Trophoblast cell (in vitro differentiated cells and primary cell): ENCODE results near the gene E2F2.
A peak's percentile ranks its signal among the peaks of the same experiment; 100 is the strongest.

Source experiments
- DNase-seq, 2 donors: peaks; one replicate each; pipeline ENCODE4 v3.0.0-alpha.2; 2016
- H2AFZ ChIP-seq: 2 replicates; pipeline ENCODE4 v1.6.1; 2013; ENCODE audit warnings: low read length, moderate library complexity, mild to moderate bottlenecking; ENCODE audit not compliant: insufficient read depth, poor library complexity
- H2AK5ac ChIP-seq: 2 replicates; pipeline ENCODE4 v1.6.1; 2013; ENCODE audit warnings: mild to moderate bottlenecking, low read length
- H2BK120ac ChIP-seq: 2 replicates; pipeline ENCODE4 v1.6.1; 2013; ENCODE audit warnings: low read length, mild to moderate bottlenecking, moderate library complexity; ENCODE audit not compliant: insufficient read depth, poor library complexity
- H2BK12ac ChIP-seq: 2 replicates; pipeline ENCODE4 v1.6.1; 2013; ENCODE audit warnings: mild to moderate bottlenecking, low read length, moderate library complexity
- H2BK5ac ChIP-seq: 2 replicates; pipeline ENCODE4 v1.6.1; 2013; ENCODE audit warnings: low read length, low read depth, moderate library complexity, mild to moderate bottlenecking; ENCODE audit not compliant: poor library complexity
- H3K14ac ChIP-seq: 2 replicates; pipeline ENCODE4 v1.6.1; 2013; ENCODE audit warnings: mild to moderate bottlenecking, low read length
- H3K18ac ChIP-seq: 2 replicates; pipeline ENCODE4 v1.6.1; 2013; ENCODE audit warnings: mild to moderate bottlenecking, low read length
- H3K23ac ChIP-seq: 2 replicates; pipeline ENCODE4 v1.6.1; 2013; ENCODE audit warnings: low read length
- H3K27ac ChIP-seq: 2 replicates; pipeline ENCODE4 v1.5.1; 2013; ENCODE audit warnings: low read depth, mild to moderate bottlenecking, inconsistent platforms, low read length, moderate library complexity
- H3K27me3 ChIP-seq: 2 replicates; pipeline ENCODE4 v1.6.1; 2013; ENCODE audit warnings: inconsistent platforms, mild to moderate bottlenecking, low read length, moderate library complexity; ENCODE audit not compliant: insufficient read depth
- H3K36me3 ChIP-seq, 2 experiments: 1 replicate in 1 of 2; 2 replicates in 1 of 2; pipeline ENCODE4 v1.6.1; 2013; ENCODE audit warnings: low read length in 2 of 2, mild to moderate bottlenecking in 2 of 2, moderate library complexity in 1 of 2; ENCODE audit not compliant: insufficient read depth in 2 of 2, control insufficient read depth in 1 of 2
- H3K4ac ChIP-seq: 2 replicates; pipeline ENCODE4 v1.6.1; 2013; ENCODE audit warnings: low read depth, mild to moderate bottlenecking, low read length, moderate library complexity
- H3K4me1 ChIP-seq, 2 experiments: 1 replicate in 1 of 2; 2 replicates in 1 of 2; pipeline ENCODE4 v1.6.1; 2013; ENCODE audit warnings: low read length in 2 of 2, mild to moderate bottlenecking in 2 of 2, moderate library complexity in 1 of 2; ENCODE audit not compliant: insufficient read depth in 2 of 2, control insufficient read depth in 1 of 2
- H3K4me2 ChIP-seq: 2 replicates; pipeline ENCODE4 v1.6.1; 2013; ENCODE audit warnings: inconsistent platforms, mild to moderate bottlenecking, low read length, moderate library complexity
- H3K4me3 ChIP-seq: 2 replicates; pipeline ENCODE4 v1.5.1; 2013; ENCODE audit warnings: mild to moderate bottlenecking, low read depth, low read length, inconsistent platforms
- H3K79me1 ChIP-seq: one replicate; pipeline ENCODE4 v1.6.1; 2013; ENCODE audit warnings: low read length
- H3K79me2 ChIP-seq: 2 replicates; pipeline ENCODE4 v1.6.1; 2013; ENCODE audit warnings: low read length, mild to moderate bottlenecking; ENCODE audit not compliant: control insufficient read depth, insufficient read depth, poor library complexity
- H3K9ac ChIP-seq: 2 replicates; pipeline ENCODE4 v1.6.1; 2013; ENCODE audit warnings: mild to moderate bottlenecking, low read length
- H3K9me3 ChIP-seq: 2 replicates; pipeline ENCODE4 v1.6.1; 2013; ENCODE audit warnings: low read depth, mild to moderate bottlenecking, control low read depth, inconsistent platforms, low read length; ENCODE audit not compliant: insufficient read depth
- H4K12ac ChIP-seq: 2 replicates; pipeline ENCODE4 v1.6.1; 2013; ENCODE audit warnings: low read depth, mild to moderate bottlenecking, low read length, moderate library complexity
- H4K8ac ChIP-seq: 2 replicates; pipeline ENCODE4 v1.6.1; 2013; ENCODE audit warnings: low read depth, mild to moderate bottlenecking, low read length, moderate library complexity
- H4K91ac ChIP-seq: one replicate; pipeline ENCODE4 v1.6.1; 2013; ENCODE audit warnings: low read depth, mild to moderate bottlenecking, low read length, moderate library complexity
- WGBS: extraction: QIAGEN DNeasy Blood & Tissue Kit; methylation state at CpG from one replicate; pipeline ENCODE4 v1.1.7; 2013; ENCODE audit warnings: missing lambda C conversion rate; ENCODE audit not compliant: insufficient read length, insufficient coverage; ENCODE audit errors: extremely low coverage; 5-methylcytosine and 5-hydroxymethylcytosine counted together

The E2F2 gene

GRCh38 chr1:23462766-23463165 lies 68.3 kb downstream of the E2F2 start:
- no CpG with 5 or more reads among the region's 2 CpGs for WGBS
- Histone ChIP-seq H3K9ac (no peak overlapping the region), H3K27me3 (no peaks in the 10 kb centered on the region), H3K23ac (no peak overlapping the region), H3K4me1 (no peaks in the 10 kb centered on the region), H3K79me2 (no peaks in the 10 kb centered on the region), H4K12ac (no peak overlapping the region), H2BK5ac (no peak overlapping the region), H3K4me2 (no peak overlapping the region), H4K8ac (no peak overlapping the region), H2BK12ac (no peak overlapping the region), H3K36me3 (no peaks in the 10 kb centered on the region), H2AFZ (no peak overlapping the region), H3K4me3 (no peak overlapping the region), H3K4ac (no peak overlapping the region), H3K18ac (no peak overlapping the region), H3K27ac (no peak overlapping the region), H2AK5ac (no peak overlapping the region), H2BK120ac (no peak overlapping the region), H3K79me1 (no peaks in the 10 kb centered on the region), H4K91ac (no peak overlapping the region), H3K9me3 (no peaks in the 10 kb centered on the region), H3K14ac (no peak overlapping the region)
- peak; percentile 85 to 93 for DNase-seq

GRCh38 chr1:23461050-23461449 lies 70.0 kb downstream of the E2F2 start:
- H3K36me3 ChIP-seq: no peaks in the 10 kb centered on the region
- no peak overlapping the region for H4K12ac ChIP-seq
- no peaks in the 10 kb centered on the region for H3K27me3 ChIP-seq
- no peak overlapping the region for H4K91ac ChIP-seq
- H3K4me3 ChIP-seq: no peak overlapping the region
- no peaks in the 10 kb centered on the region for H3K79me2 ChIP-seq
- no peak overlapping the region for H2BK120ac ChIP-seq
- no peak overlapping the region for H3K4ac ChIP-seq
- DNase-seq: no peak
- H3K4me2 ChIP-seq: no peak overlapping the region
- H3K27ac ChIP-seq: no peak overlapping the region
- no peak overlapping the region for H4K8ac ChIP-seq
- no peak overlapping the region for H3K14ac ChIP-seq
- no peak overlapping the region for H3K18ac ChIP-seq
- no peak overlapping the region for H3K9ac ChIP-seq
- no peaks in the 10 kb centered on the region for H3K9me3 ChIP-seq
- no peaks in the 10 kb centered on the region for H3K79me1 ChIP-seq
- no peak overlapping the region for H2AFZ ChIP-seq
- no peak overlapping the region for H2BK12ac ChIP-seq
- no peak overlapping the region for H3K23ac ChIP-seq
- no peaks in the 10 kb centered on the region for H3K4me1 ChIP-seq
- H2BK5ac ChIP-seq: no peak overlapping the region
- no peak overlapping the region for H2AK5ac ChIP-seq
- WGBS: no CpG with 5 or more reads among the region's 3 CpGs

- Histone ChIP-seq H2BK5ac (no peak overlapping the region), H2BK12ac (no peak overlapping the region), H3K27ac (no peak overlapping the region), H3K27me3 (no peaks in the 10 kb centered on the region), H3K36me3 (no peaks in the 10 kb centered on the region), H3K4me2 (no peak overlapping the region), H4K8ac (no peak overlapping the region), H4K91ac (no peak overlapping the region), H3K18ac (no peak overlapping the region), H4K12ac (no peak overlapping the region), H3K4ac (no peak overlapping the region), H3K9me3 (no peaks in the 10 kb centered on the region), H3K4me3 (no peak overlapping the region), H2AK5ac (no peak overlapping the region), H3K79me1 (no peaks in the 10 kb centered on the region), H2AFZ (no peak overlapping the region), H3K23ac (no peak overlapping the region), H2BK120ac (no peak overlapping the region), H3K9ac (no peak overlapping the region), H3K79me2 (no peaks in the 10 kb centered on the region), H3K4me1 (no peaks in the 10 kb centered on the region), H3K14ac (no peak overlapping the region)
- no CpG with 5 or more reads among the region's 4 CpGs for WGBS
- peak in 1 of 2 donors; percentile 75 for DNase-seq
Measured at GRCh38 chr1:23460519-23460918, 70.5 kb downstream of the E2F2 start.

- H3K4me2 ChIP-seq: no peak overlapping the region
- H3K9ac ChIP-seq: no peak overlapping the region
- no peaks in the 10 kb centered on the region for H3K79me2 ChIP-seq
- no peak overlapping the region for H2BK12ac ChIP-seq
- no peak overlapping the region for H3K18ac ChIP-seq
- H4K91ac ChIP-seq: no peak overlapping the region
- no peak overlapping the region for H4K8ac ChIP-seq
- no peak overlapping the region for H2BK120ac ChIP-seq
- no peaks in the 10 kb centered on the region for H3K9me3 ChIP-seq
- H3K27ac ChIP-seq: no peak overlapping the region
- H3K4ac ChIP-seq: no peak overlapping the region
- H4K12ac ChIP-seq: no peak overlapping the region
- no peak overlapping the region for H2BK5ac ChIP-seq
- H2AK5ac ChIP-seq: no peak overlapping the region
- DNase-seq: no peak
- H3K14ac ChIP-seq: no peak overlapping the region
- H3K79me1 ChIP-seq: no peaks in the 10 kb centered on the region
- H3K4me1 ChIP-seq: no peaks in the 10 kb centered on the region
- H2AFZ ChIP-seq: no peak overlapping the region
- H3K4me3 ChIP-seq: no peak overlapping the region
- no peaks in the 10 kb centered on the region for H3K27me3 ChIP-seq
- H3K36me3 ChIP-seq: peaks cover 5 to 6% of the 10 kb centered on the region in 2 experiments
- no peak overlapping the region for H3K23ac ChIP-seq
- WGBS: no CpG with 5 or more reads among the region's 2 CpGs
Measured at GRCh38 chr1:23459338-23459757, 71.7 kb downstream of the E2F2 start.
